ENCODE results near the gene STAG3. TPM values are rescaled to one million over a fixed set of nuclear protein-coding genes. Genes with fewer than 3 reads are reported as not detected.
"Not testable (repeated sequence)": the region's sequence is repeated elsewhere in the genome, so short reads cannot be mapped to it uniquely, and the experiment has no call there.

The STAG3 gene
- polyA plus RNA-seq, 3 donors from 2014 or later, result 0.50 to 2.8 (median 0.72) TPM

DNA sequence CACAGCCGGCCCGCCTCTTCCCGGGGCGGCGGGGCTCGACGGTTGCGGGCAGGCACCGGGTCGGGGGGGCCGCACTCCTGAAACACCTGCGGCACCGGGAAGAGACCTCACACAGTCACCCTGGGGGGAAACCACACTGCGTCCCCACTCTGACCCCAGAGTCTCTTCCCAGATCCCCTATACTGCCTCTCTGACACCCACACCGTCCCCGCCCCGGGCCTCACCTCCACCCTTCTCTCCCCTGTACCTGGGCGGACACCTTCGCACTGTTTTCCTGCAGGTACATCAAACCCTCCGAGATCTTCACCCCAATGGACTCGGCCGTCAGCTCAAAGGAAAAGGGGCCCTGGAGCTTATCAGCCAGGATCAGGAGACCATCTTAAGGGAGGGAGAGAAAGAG lies 5.9 kb upstream of the STAG3 start:
- H3K4me3 Mint-ChIP-seq, result peak overlapping the region; percentile 27 to 73 (median 65)
- H3K9me3 Mint-ChIP-seq, result peaks cover 0 to 2% (median 0%) of the 10 kb centered on the region in 6 donors
- H3K36me3 Mint-ChIP-seq, result no peaks in the 10 kb centered on the region
- H3K4me1 Mint-ChIP-seq, result peaks cover 26 to 37% of the 10 kb centered on the region in 2 donors
- H3K27me3 Mint-ChIP-seq (ENCODE audit: low read depth in 3 of 3), result peaks cover 15 to 34% (median 23%) of the 10 kb centered on the region in 3 donors
- H3K27ac Mint-ChIP-seq, result peak overlapping the region in 1 of 6 donors; percentile 55
- no peak for DNase-seq

DNA sequence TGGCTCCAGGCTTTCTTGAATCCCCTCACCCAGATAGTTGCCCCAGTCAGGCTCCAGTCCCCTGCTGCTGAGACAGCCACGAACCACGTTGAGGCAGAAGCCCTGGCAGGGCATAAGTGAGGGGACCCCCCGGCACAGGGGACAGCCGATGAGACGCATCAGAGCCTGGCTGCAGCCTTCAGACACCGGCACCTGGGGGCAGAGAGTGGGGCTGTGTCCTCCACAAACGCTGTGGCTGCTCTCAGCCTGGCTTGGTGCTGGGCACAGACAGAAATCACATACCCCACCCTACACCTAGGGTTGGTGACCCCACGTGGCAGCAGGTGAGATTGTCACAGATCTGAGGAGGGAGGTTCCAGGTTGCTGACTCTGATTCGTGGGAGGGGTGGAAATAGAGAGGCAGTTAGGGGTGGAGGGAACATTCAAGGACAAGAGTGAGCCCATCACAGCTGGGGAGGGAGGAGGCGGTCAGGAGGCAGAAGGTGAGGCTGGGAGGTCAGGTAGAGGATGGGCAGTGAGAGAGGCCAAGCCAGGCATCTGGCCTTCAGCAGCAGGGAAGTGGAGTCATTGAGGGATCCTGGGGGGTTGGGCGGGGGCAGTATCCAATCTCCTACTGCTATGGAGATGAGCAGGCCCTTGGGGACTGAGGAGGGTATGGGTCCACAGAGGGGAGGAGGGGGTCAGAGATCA lies 3.8 kb upstream of the STAG3 start:
- Mint-ChIP-seq H3K27me3 (ENCODE audit: low read depth in 3 of 3) (peaks cover 8 to 17% (median 17%) of the 10 kb centered on the region in 3 donors), H3K4me3 (no peak overlapping the region), H3K27ac (no peak overlapping the region), H3K36me3 (no peaks in the 10 kb centered on the region), H3K9me3 (peaks cover 0 to 2% (median 0%) of the 10 kb centered on the region in 6 donors), H3K4me1 (peaks cover 25 to 28% of the 10 kb centered on the region in 2 donors)
- DNase-seq, result no peak

DNA sequence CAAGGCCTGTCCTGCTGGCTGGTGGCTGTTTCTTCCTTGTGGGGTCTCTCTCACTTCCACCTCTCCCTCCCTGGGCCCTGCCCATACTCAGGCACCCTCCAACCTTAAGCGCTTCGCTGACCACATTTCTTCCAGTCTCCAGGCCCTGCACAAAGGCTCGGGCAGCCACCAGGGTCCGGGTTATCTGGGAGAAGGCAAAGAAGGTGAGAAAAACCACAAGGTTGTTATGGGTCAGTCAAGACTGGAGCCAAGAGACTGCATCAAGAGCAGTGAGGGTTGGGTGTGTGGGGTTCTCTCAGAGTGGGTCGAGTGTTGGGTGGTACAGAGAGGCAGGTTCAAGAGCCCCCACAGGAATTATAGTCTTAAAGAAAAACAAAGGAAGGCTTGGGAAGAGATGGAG lies 3.1 kb upstream of the STAG3 start:
- Mint-ChIP-seq H3K36me3 (no peaks in the 10 kb centered on the region), H3K4me3 (no peak overlapping the region), H3K9me3 (peaks cover 0 to 2% (median 0%) of the 10 kb centered on the region in 6 donors), H3K4me1 (peaks cover 25 to 28% of the 10 kb centered on the region in 2 donors), H3K27ac (no peak overlapping the region), H3K27me3 (ENCODE audit: low read depth in 3 of 3) (peaks cover 8 to 16% (median 12%) of the 10 kb centered on the region in 3 donors)
- DNase-seq, result no peak

DNA sequence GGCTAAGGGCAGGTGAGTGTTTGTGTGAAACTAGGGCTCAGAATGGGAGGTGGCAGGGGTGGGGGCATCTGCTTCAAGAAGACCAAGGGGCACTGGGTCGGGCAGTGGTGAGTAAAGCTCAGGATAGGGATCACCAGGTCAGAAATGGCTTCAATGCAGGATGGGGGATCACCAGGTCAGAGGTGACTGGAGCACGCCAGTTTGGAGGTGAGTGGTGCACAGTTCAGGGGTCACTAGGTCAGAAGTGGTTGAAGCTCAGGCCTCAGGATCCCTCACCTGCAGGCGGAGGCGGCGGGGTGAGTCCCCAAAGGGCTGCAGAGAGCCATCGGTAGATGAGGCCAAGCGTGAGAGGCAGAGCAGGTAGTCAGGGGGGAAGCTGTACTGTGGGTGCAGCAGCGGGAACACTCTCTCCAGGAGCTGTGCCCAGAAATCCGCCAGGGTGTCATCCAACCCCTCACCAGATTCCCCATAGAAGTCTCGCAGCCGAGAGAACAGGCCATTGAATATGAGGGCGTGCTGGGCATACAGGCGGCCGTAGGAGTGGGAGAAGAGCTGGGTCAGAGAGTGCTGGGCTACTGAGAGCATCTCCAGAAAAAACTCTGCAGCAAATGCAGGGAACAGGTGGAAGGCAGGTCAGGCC lies 2.3 kb upstream of the STAG3 start:
- H3K4me3 Mint-ChIP-seq, result peak overlapping the region in 4 of 5 donors; percentile 2 to 67 (median 29)
- peak overlapping the region in 2 of 6 donors; percentile 23 to 77 for H3K27ac Mint-ChIP-seq
- DNase-seq, result no peak
- H3K27me3 Mint-ChIP-seq (ENCODE audit: low read depth in 3 of 3), result peaks cover 5 to 14% (median 8%) of the 10 kb centered on the region in 3 donors
- no peaks in the 10 kb centered on the region for H3K36me3 Mint-ChIP-seq
- H3K9me3 Mint-ChIP-seq, result peaks cover 0 to 2% (median 0%) of the 10 kb centered on the region in 6 donors
- peaks cover 27 to 29% of the 10 kb centered on the region in 2 donors for H3K4me1 Mint-ChIP-seq

DNA sequence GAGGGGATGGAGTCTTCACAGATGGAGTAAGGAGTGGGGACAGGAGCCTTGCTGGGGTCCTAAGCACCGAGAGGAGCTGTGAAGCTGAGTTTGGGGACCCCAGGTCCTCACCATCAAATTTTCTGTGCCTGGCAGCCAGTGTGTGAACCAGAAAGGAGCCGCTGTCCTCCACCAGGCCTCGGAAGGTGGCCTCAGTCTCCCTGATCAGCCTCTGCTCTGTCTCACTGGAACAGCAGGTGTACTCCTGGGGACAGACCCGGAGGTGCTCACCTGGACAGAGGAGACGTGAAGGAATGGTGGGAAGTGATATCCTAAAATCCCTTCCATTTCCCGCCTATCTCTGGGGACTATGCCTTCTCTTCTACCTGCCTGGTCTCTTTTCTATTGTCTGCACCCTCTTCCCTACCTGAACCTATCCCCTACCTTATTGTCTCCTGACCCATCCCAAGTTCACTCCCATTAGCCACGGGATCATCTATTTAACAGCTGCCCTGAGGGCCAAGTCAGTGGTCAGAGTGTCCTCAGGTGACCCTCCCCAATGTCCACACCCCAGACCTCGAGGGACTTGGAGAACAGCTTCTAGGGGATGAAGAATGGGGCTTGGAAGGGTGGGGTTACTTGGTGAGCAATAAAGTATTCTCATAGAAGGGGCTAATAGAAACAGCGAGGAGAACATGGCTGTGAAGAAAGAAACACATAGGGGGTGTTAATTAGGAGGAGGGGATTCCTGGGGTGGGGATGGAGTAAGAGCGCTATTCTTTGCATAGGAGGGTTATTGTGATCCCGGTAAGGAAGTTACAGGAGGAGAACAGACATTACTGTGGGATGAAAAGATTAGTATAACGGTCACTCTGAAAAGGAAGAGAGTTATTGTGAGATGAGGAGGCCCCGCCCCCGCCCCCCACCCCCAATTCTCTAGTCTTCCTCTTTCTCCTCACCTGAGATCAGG lies 1.3 kb upstream of the STAG3 start:
- no peaks in the 10 kb centered on the region for H3K9me3 Mint-ChIP-seq
- peaks cover 30 to 33% of the 10 kb centered on the region in 2 donors for H3K4me1 Mint-ChIP-seq
- no peak for DNase-seq
- no peaks in the 10 kb centered on the region for H3K36me3 Mint-ChIP-seq
- H3K27ac Mint-ChIP-seq, result peak overlapping the region in 3 of 6 donors; percentile 30 to 81 (median 38)
- peaks cover 0 to 11% (median 4%) of the 10 kb centered on the region in 3 donors for H3K27me3 Mint-ChIP-seq (ENCODE audit: low read depth in 3 of 3)
- H3K4me3 Mint-ChIP-seq, result peak overlapping the region; percentile 71 to 83 (median 78)

DNA sequence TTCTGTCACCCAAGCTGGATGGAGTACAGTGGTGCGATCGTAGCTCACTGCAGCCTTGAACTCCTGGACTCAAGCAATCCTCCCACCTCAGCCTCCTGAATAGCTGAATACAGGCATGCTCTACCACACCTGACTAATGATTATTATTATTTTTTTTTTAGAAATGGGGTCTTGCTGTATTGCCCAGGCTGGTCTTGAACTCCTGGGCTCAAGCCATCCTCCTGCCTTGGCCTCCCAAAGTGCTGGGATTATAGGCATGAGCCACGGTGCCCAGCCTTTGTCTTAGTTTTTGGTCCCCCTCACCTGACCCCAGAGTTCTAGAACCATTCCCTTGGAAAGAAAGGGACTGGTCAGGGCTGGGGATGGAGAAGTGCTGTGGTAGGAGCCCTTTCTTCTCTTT lies 2.4 kb downstream of the STAG3 start:
- Mint-ChIP-seq H3K27ac (peak overlapping the region in 2 of 6 donors; percentile 74 to 81), H3K4me3 (peak overlapping the region in 2 of 5 donors; percentile 67 to 72), H3K4me1 (peaks cover 27 to 29% of the 10 kb centered on the region in 2 donors)
- not testable (repeated sequence) for H3K36me3 Mint-ChIP-seq; DNase-seq; H3K9me3 Mint-ChIP-seq; H3K27me3 Mint-ChIP-seq (ENCODE audit: low read depth in 3 of 3)

DNA sequence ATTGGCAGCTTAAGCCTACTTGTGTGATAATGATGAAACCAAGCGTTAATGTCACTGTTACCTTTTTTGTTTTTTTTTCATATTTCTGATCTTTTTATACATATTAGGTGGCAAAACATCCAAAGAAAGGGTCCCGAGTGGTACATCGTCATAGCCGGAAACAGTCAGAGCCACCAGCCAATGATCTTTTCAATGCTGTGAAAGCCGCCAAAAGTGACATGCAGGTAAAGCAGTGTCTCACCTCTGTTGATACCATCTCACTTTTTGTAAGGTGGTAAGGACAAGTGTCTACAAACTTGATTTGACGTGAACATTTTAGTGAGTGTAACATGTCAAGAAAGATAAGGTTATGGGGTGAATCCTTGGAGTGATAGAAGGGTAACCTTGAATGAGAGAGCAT lies 4.9 kb downstream of the STAG3 start:
- not testable (repeated sequence) for DNase-seq; H3K36me3 Mint-ChIP-seq; H3K27me3 Mint-ChIP-seq (ENCODE audit: low read depth in 3 of 3); H3K4me3 Mint-ChIP-seq; H3K9me3 Mint-ChIP-seq; H3K27ac Mint-ChIP-seq
- H3K4me1 Mint-ChIP-seq, result peaks cover 15 to 17% of the 10 kb centered on the region in 2 donors

DNA sequence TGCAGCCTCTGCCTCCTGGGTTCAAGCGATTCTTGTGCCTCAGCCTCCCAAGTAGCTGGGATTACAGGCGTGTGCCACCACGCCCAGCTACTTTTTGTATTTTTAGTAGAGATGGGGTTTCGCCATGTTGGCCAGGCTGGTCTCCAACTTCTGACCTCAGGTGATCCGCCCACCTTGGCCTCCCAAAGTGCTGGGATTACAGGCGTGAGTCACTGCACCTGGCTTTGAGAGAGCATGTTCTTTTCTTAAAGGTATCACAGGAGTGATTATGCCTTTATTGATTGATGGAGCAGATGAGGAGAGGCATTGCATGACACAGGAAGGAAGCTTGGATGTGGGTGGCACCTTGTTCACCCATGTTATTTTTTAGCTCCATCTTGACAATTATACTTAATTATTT lies 5.4 kb downstream of the STAG3 start:
- not testable (repeated sequence) for H3K4me3 Mint-ChIP-seq; H3K9me3 Mint-ChIP-seq; H3K27me3 Mint-ChIP-seq (ENCODE audit: low read depth in 3 of 3); DNase-seq; H3K36me3 Mint-ChIP-seq; H3K27ac Mint-ChIP-seq
- H3K4me1 Mint-ChIP-seq, result peaks cover 13 to 14% of the 10 kb centered on the region in 2 donors

DNA sequence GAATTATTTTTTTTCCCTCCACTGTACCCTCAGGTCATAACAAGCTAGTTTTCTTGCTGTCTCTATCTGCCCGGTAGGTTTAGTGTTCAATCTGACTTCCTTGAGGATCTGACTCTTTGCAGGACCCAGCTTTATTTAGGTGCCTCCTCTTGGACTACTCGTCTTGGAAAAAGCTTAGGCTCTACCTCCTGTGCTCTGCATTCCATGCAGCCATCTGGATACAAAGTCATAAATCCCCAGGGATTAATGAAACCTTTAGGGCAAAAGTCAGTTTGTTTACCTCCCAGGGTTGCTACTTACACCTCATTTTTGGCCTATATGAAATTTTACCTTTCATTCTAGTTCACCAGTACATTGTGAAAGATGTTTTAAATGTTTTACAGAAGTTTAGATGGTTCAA lies 8.0 kb downstream of the STAG3 start:
- H3K9me3 Mint-ChIP-seq, result no peaks in the 10 kb centered on the region
- DNase-seq, result no peak
- no peaks in the 10 kb centered on the region for H3K36me3 Mint-ChIP-seq
- H3K4me3 Mint-ChIP-seq, result no peak overlapping the region
- peaks cover 5 to 8% of the 10 kb centered on the region in 2 donors for H3K4me1 Mint-ChIP-seq
- H3K27ac Mint-ChIP-seq, result no peak overlapping the region
- peaks cover 0 to 4% (median 0%) of the 10 kb centered on the region in 3 donors for H3K27me3 Mint-ChIP-seq (ENCODE audit: low read depth in 3 of 3)

DNA sequence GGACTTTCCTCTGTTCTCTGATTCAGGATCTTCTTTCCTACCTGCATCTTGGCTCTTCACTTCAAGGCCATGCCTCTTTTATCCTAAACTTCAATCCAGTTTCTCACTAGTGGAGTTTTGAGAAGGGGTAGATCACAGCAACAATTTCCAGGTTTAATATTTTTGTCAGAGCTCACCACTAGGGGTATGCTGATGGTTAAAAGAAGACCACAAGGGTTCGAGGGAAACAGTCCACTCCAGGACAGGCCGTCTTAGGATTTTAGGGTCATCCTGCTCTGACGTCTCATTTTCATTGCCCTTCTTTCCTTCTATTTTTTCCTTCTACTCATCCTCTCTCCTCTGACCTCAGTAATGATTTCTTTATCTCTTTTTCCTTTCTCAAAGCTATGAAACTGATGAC lies 11.3 kb downstream of the STAG3 start:
- DNase-seq, result no peak
- H3K4me1 Mint-ChIP-seq, result no peaks in the 10 kb centered on the region
- no peak overlapping the region for H3K4me3 Mint-ChIP-seq
- H3K27me3 Mint-ChIP-seq (ENCODE audit: low read depth in 3 of 3), result peaks cover 0 to 4% (median 0%) of the 10 kb centered on the region in 3 donors
- H3K36me3 Mint-ChIP-seq, result no peaks in the 10 kb centered on the region
- no peaks in the 10 kb centered on the region for H3K9me3 Mint-ChIP-seq
- H3K27ac Mint-ChIP-seq, result no peak overlapping the region

DNA sequence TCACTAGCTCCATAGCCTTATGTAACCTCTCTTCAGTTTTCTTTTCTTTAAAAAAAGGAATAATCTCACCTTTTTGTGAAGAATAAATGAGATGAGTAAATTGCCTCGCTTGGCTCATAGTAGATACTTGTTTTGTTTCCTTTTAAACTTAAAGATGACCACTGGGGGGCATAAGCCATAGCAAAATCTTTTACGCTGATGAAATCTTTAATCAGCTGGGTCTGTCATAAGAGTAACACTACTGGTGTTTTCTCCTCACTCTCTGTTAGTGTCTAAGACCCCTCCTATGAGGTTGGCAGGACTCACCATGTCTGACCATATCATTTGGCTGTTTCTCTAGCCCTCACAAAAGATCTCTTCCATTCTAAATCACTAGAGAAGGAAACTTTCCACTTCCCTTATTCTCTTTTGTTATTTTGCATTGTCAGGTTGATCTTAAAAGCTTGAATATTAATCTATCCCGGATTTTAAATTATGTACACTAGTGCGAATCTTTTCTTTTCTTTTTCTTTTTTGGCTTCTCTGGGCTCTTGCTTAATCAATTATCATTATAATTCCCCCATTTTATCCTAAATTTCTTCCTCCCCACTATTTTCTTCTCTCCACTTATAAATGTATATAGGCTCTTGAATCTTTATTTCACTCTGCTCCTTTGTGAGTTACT lies 12.5 kb downstream of the STAG3 start:
- H3K9me3 Mint-ChIP-seq, result no peaks in the 10 kb centered on the region
- DNase-seq, result peak; percentile 46 to 57 (median 47)
- peaks cover 0 to 4% (median 0%) of the 10 kb centered on the region in 3 donors for H3K27me3 Mint-ChIP-seq (ENCODE audit: low read depth in 3 of 3)
- H3K36me3 Mint-ChIP-seq, result no peaks in the 10 kb centered on the region
- H3K4me1 Mint-ChIP-seq, result no peaks in the 10 kb centered on the region
- H3K27ac Mint-ChIP-seq, result peak overlapping the region in 2 of 6 donors; percentile 10 to 37
- no peak overlapping the region for H3K4me3 Mint-ChIP-seq

DNA sequence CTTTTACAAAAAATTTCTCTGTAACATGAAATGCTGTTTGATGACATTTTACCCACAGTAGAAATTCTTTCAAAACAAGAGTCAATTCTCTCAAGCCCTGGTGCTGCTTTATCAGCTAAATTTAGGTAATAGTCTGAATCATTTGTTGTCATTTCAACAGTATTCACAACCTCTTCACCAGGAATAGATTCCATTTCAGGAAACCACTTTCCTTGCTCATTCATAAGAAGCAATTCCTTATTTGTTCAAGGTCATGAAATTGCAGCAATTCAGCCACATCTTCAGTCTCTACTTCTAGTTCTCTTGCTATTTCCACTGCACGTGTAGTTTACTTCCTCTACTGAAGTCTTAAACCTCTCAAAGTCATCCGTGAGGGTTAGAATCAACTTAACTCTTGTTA lies 14.1 kb downstream of the STAG3 start:
- H3K27ac Mint-ChIP-seq, result no peak overlapping the region
- no peaks in the 10 kb centered on the region for H3K36me3 Mint-ChIP-seq
- H3K4me1 Mint-ChIP-seq, result no peaks in the 10 kb centered on the region
- no peak for DNase-seq
- H3K27me3 Mint-ChIP-seq (ENCODE audit: low read depth in 3 of 3), result peaks cover 0 to 4% (median 0%) of the 10 kb centered on the region in 3 donors
- no peak overlapping the region for H3K4me3 Mint-ChIP-seq
- no peaks in the 10 kb centered on the region for H3K9me3 Mint-ChIP-seq

DNA sequence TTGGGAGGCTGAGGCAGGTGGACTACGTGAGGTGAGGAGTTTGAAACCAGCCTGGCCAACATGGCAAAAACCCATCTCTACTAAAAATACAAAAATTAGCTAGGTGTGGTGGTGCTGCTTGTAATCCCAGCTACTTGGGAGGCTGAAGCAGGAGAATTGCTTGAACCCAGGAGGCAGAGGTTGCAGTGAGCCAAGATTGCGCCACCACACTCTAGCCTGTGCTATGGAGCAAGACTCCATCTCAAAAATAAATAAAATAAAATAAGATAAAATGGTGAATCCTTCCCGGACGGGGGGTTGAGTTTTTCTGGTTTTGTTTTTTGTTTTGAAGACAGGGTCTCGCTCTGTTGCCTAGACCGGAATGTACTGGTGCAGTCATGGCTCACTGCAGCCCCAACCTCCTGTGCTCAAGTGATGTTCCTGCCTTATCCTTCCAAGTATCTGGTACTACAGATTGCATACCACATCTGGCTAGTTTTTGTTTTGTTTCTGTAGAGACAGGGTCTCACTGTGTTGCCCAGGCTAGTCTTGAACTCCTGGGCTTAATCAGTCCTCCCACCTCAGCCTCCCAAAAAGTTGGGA lies 14.7 kb downstream of the STAG3 start:
- not testable (repeated sequence) for H3K4me3 Mint-ChIP-seq; DNase-seq; H3K27me3 Mint-ChIP-seq (ENCODE audit: low read depth in 3 of 3); H3K27ac Mint-ChIP-seq; H3K9me3 Mint-ChIP-seq; H3K36me3 Mint-ChIP-seq; H3K4me1 Mint-ChIP-seq
